HG03064 (cell line): ENCODE measurements around the gene PBLD.

ENCODE experiments used
- ATAC-seq: cut with Tn5 transposase; IDR thresholded peaks from one replicate; pipeline ENCODE4 v1.9.1; 2021; ENCODE audit warnings: low read depth; ENCODE audit not compliant: unreplicated experiment

Gene PBLD

GRCh38 chr10:68239069-68239468 lies 93.7 kb downstream of the PBLD start:
- no peak for ATAC-seq

- no peak for ATAC-seq
Observed at GRCh38 chr10:68238371-68238770, 94.4 kb downstream of the PBLD start.

DNA sequence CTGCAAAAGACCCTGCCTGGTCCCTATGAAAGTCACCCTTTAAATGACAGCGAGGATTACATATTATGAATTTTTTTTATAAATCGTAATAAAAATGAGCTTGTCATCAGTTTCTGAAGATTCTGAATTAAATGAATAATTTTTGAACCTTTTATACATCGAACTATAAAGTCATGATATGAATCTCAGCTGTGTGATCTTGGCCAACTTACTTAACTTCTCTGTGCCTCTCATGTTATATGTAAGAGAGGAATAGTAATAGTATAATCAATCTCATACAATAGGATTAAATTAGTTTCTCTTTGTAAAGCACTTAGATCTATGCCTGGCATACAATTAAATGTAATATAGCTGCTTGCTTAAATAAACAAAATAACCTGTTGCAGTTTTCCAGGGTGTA lies 95.6 kb downstream of the PBLD start:
- ATAC-seq: no peak

DNA sequence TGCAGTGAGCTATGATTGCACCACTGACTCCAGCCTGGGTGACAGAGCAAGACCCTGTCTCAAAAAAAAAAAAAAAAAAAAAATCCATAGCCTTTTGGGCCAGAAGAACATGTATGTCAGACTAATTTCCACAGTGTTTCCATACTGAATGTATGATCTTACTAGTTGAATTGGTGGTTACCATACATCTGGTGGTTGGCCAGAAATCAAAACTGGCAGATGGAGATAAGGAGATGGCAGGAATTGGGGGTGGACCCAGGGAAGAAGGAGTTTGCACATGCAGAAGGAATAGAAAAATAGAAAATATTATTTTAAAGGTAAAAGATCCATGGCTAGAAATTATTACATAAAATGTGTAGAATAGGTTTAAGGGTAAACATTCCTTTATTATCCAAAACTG lies 97.1 kb downstream of the PBLD start:
- no peak for ATAC-seq

DNA sequence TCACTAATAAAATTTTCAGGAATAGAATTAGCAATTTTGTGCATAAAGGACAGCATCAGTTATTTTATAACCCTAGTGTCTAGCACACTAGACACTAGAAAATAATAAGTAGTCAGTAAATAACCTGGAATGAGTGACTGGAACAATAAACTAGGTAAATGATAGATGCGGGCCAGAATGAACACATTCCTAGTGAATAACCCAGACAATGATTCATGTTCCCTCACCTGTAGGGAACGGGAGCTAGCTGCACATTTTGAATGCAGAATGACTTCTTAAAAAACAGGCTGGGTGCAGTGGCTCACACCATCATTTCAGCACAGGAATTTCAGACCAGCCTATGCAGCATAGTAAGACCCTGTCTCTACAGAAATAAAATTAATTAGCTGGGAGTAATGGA lies 97.6 kb downstream of the PBLD start:
- no peak for ATAC-seq

GRCh38 chr10:68233046-68233445 lies 99.7 kb downstream of the PBLD start:
- no peak for ATAC-seq
